DOHH2 (cell line): ENCODE measurements around the gene PGAM4.

ENCODE experiments used
- CTCF ChIP-seq: fragments of 200-600 bp; sonication (generic); IDR thresholded peaks from one replicate; pipeline ENCODE4 v1.5.1; 2014; ENCODE audit warnings: antibody characterized with exemption, mild to moderate bottlenecking, low read depth, low read length; ENCODE audit not compliant: poor library complexity, severe bottlenecking
- EZH2phosphoT487 ChIP-seq: fragments of 200-600 bp; sonication (generic); IDR thresholded peaks from 2 replicates; pipeline ENCODE4 v1.6.1; 2017; ENCODE audit warnings: borderline replicate concordance, mild to moderate bottlenecking, antibody characterized with exemption, low read length, moderate library complexity, mixed read lengths

GRCh38 chrX:77969538-77969937, at the start of gene PGAM4:
- TF ChIP-seq CTCF, result no peak
- TF ChIP-seq EZH2phosphoT487, result no peak
